H1 (cell line): ENCODE results near the gene NKAIN2. TPM values are rescaled to one million over a fixed set of nuclear protein-coding genes. Genes with fewer than 3 reads are reported as not detected.

Experiments used
- CTCF ChIA-PET: fragments of 300-600 bp; sonication (Branson Sonifier 250); formaldehyde crosslinking; loops from one replicate; lab custom pipeline; 2021; ENCODE audit not compliant: partially characterized antibody; lab: Charles Lee
- POLR2A ChIA-PET: fragments of 300-600 bp; sonication (Branson Sonifier 250); formaldehyde crosslinking; loops from one replicate; lab custom pipeline; 2021; ENCODE audit warnings: inconsistent platforms; ENCODE audit not compliant: partially characterized antibody; lab: Charles Lee
- DNase-seq, 2 experiments: peaks; one replicate each; pipeline versions ENCODE4 v3.0.0 to v3.0.0-alpha.2; 2010 to 2022; ENCODE audit warnings: low spot score in 2 of 2, low read depth in 1 of 2, mixed read lengths in 1 of 2
- FAIRE-seq: peaks from 2 replicates; lab custom pipeline; 2011; peaks lifted over from hg19 to GRCh38; lab: Jason Lieb, UNC
- H2AFZ ChIP-seq: 2 replicates; pipeline ENCODE4 v1.8.1; 2012; ENCODE audit warnings: low read length, inconsistent platforms
- H2AK5ac ChIP-seq: 2 replicates; pipeline ENCODE4 v1.6.1; 2013; ENCODE audit warnings: low read depth, low read length
- H2BK120ac ChIP-seq: replicated peaks from 2 replicates; pipeline ENCODE3; 2013; ENCODE audit warnings: low read depth, low read length, inconsistent platforms
- H2BK12ac ChIP-seq: 2 replicates; pipeline ENCODE4 v1.6.1; 2013; ENCODE audit warnings: low read depth, low read length
- H2BK15ac ChIP-seq: 2 replicates; pipeline ENCODE4 v1.6.1; 2013; ENCODE audit warnings: low read length
- H2BK20ac ChIP-seq: 2 replicates; pipeline ENCODE4 v1.6.1; 2013; ENCODE audit warnings: low read length
- H2BK5ac ChIP-seq: 2 replicates; pipeline ENCODE4 v1.6.1; 2013; ENCODE audit warnings: low read depth, low read length
- H3K14ac ChIP-seq: 2 replicates; pipeline ENCODE4 v1.6.1; 2013; ENCODE audit warnings: inconsistent platforms; ENCODE audit not compliant: insufficient read length
- H3K18ac ChIP-seq: 2 replicates; pipeline ENCODE4 v1.6.1; 2013; ENCODE audit warnings: low read length; ENCODE audit errors: extremely low read depth
- H3K23ac ChIP-seq: 2 replicates; pipeline ENCODE4 v1.6.1; 2013; ENCODE audit warnings: inconsistent platforms; ENCODE audit not compliant: insufficient read length
- H3K23me2 ChIP-seq: 2 replicates; pipeline ENCODE4 v1.6.1; 2013; ENCODE audit warnings: low read depth, low read length
- H3K27ac ChIP-seq: 2 replicates; pipeline ENCODE4 v1.6.1; 2011; ENCODE audit warnings: low read depth, low read length, inconsistent platforms
- H3K27me3 ChIP-seq, 4 experiments: replicated peaks in 1 of 4; 1 replicate in 1 of 4; 2 replicates in 3 of 4; pipeline versions ENCODE4 v1.6.1 to v1.8.1; 2011 to 2013; ENCODE audit warnings: low read length in 3 of 4, mild to moderate bottlenecking in 3 of 4, inconsistent platforms in 2 of 4, mixed read lengths in 2 of 4, moderate library complexity in 1 of 4; ENCODE audit not compliant: control insufficient read depth in 3 of 4, insufficient read depth in 3 of 4; ENCODE audit errors: extremely low read depth in 1 of 4
- H3K36me3 ChIP-seq, 4 experiments: 2 replicates each; pipeline versions ENCODE4 v1.6.1 to v1.8.1; 2011 to 2013; ENCODE audit warnings: mild to moderate bottlenecking in 4 of 4, low read length in 3 of 4, moderate library complexity in 2 of 4, control low read depth in 1 of 4, inconsistent platforms in 1 of 4; ENCODE audit not compliant: insufficient read depth in 4 of 4, control insufficient read depth in 2 of 4
- H3K4ac ChIP-seq: replicated peaks from 2 replicates; pipeline ENCODE3; 2013; ENCODE audit warnings: low read length, low read depth, mixed read lengths, inconsistent platforms; ENCODE audit not compliant: insufficient read length
- H3K4me1 ChIP-seq, 4 experiments: replicated peaks in 1 of 4; 1 replicate in 1 of 4; 2 replicates in 3 of 4; pipeline versions ENCODE4 v1.6.1 to v1.8.1; 2011 to 2013; ENCODE audit warnings: low read length in 3 of 4, inconsistent platforms in 2 of 4, mixed read lengths in 1 of 4; ENCODE audit not compliant: insufficient read depth in 4 of 4, control insufficient read depth in 3 of 4
- H3K4me2 ChIP-seq, 2 experiments: 2 replicates each; pipeline versions ENCODE4 v1.6.1 to v1.8.1; 2011 to 2013; ENCODE audit warnings: low read depth in 2 of 2, low read length in 2 of 2, control low read depth in 1 of 2, inconsistent platforms in 1 of 2, mild to moderate bottlenecking in 1 of 2; ENCODE audit not compliant: insufficient read depth in 1 of 2
- H3K4me3 ChIP-seq, 4 experiments: fragments of 200-600, 300-600 bp in 1 of 4; sonication (generic), shearing (Covaris generic), sonication (Bioruptor Twin) in 1 of 4; 2 replicates each; pipeline versions ENCODE4 v1.5.1 to v1.8.1; 2011 to 2016; ENCODE audit warnings: low read length in 4 of 4, low read depth in 3 of 4, control low read depth in 2 of 4, inconsistent platforms in 2 of 4, mild to moderate bottlenecking in 2 of 4, mixed read lengths in 1 of 4, moderate library complexity in 1 of 4; ENCODE audit not compliant: insufficient read depth in 2 of 4; ENCODE audit errors: extremely low read depth in 1 of 4
- H3K56ac ChIP-seq: replicated peaks from 2 replicates; pipeline ENCODE3; 2013; ENCODE audit warnings: low read depth, mild to moderate bottlenecking, mixed read lengths, low read length, inconsistent platforms; ENCODE audit not compliant: insufficient read length
- H3K79me1 ChIP-seq: 2 replicates; pipeline ENCODE4 v1.6.1; 2013; ENCODE audit warnings: low read depth, low read length, control low read depth
- H3K79me2 ChIP-seq, 2 experiments: 2 replicates each; pipeline versions ENCODE4 v1.6.1 to v1.8.1; 2012 to 2013; ENCODE audit warnings: low read length in 2 of 2, mild to moderate bottlenecking in 2 of 2, inconsistent platforms in 1 of 2; ENCODE audit not compliant: insufficient read depth in 2 of 2, control insufficient read depth in 1 of 2
- H3K9ac ChIP-seq, 4 experiments: replicated peaks in 1 of 4; 1 replicate in 1 of 4; 2 replicates in 3 of 4; pipeline versions ENCODE4 v1.6.1 to v1.8.1; 2011 to 2013; ENCODE audit warnings: low read depth in 3 of 4, low read length in 3 of 4, control low read depth in 2 of 4, mild to moderate bottlenecking in 2 of 4, moderate library complexity in 2 of 4, inconsistent platforms in 1 of 4; ENCODE audit errors: extremely low read depth in 1 of 4
- H3K9me3 ChIP-seq, 2 experiments: 2 replicates each; pipeline versions ENCODE4 v1.6.1 to v1.8.1; 2012 to 2013; ENCODE audit warnings: mild to moderate bottlenecking in 2 of 2, moderate library complexity in 2 of 2, control low read depth in 1 of 2, inconsistent platforms in 1 of 2, low read depth in 1 of 2, low read length in 1 of 2, mixed read lengths in 1 of 2; ENCODE audit not compliant: insufficient read depth in 2 of 2
- H4K20me1 ChIP-seq, 2 experiments: replicated peaks in 1 of 2; 2 replicates each; pipeline versions ENCODE3 to v1.8.1; 2011 to 2013; ENCODE audit warnings: inconsistent platforms in 2 of 2, low read length in 2 of 2, mild to moderate bottlenecking in 1 of 2; ENCODE audit not compliant: insufficient read depth in 2 of 2, control insufficient read depth in 1 of 2
- H4K5ac ChIP-seq: 2 replicates; pipeline ENCODE4 v1.6.1; 2013; ENCODE audit warnings: low read length, low read depth, mixed read lengths, inconsistent platforms; ENCODE audit not compliant: insufficient read length
- H4K8ac ChIP-seq: 2 replicates; pipeline ENCODE4 v1.8.0; 2013; ENCODE audit warnings: mild to moderate bottlenecking, moderate library complexity, low read length, inconsistent platforms; ENCODE audit not compliant: insufficient read depth; ENCODE audit errors: extremely low read depth
- H4K91ac ChIP-seq: replicated peaks from 2 replicates; pipeline ENCODE3; 2013; ENCODE audit warnings: low read length, mixed read lengths, inconsistent platforms; ENCODE audit not compliant: insufficient read length
- CHD1 ChIP-seq: IDR thresholded peaks from 2 replicates; pipeline ENCODE4 v1.6.1; 2012; ENCODE audit warnings: low read depth, low read length, improper control_type of control experiment
- EP300 ChIP-seq, 2 experiments: IDR thresholded peaks; 1 replicate in 1 of 2; 2 replicates in 1 of 2; pipeline ENCODE4 v1.6.1; 2011 to 2012; ENCODE audit warnings: low read depth in 2 of 2, low read length in 2 of 2, mild to moderate bottlenecking in 2 of 2, borderline replicate concordance in 1 of 2, inconsistent platforms in 1 of 2, moderate library complexity in 1 of 2
- KDM1A ChIP-seq: fragments of 200-600, 300-600 bp; sonication (generic); IDR thresholded peaks from 2 replicates; pipeline ENCODE4 v1.7.1; 2016; ENCODE audit warnings: mild to moderate bottlenecking, low read length, borderline replicate concordance
- SP4 ChIP-seq: IDR thresholded peaks from 2 replicates; pipeline ENCODE4 v1.6.1; 2012; ENCODE audit warnings: low read length, inconsistent platforms
- TAF7 ChIP-seq: optimal IDR thresholded peaks from 2 replicates; pipeline ENCODE3; 2011; ENCODE audit warnings: low read depth, mild to moderate bottlenecking, inconsistent platforms, low read length, moderate library complexity, borderline replicate concordance
- WGBS, 2 experiments: shearing (Covaris generic) in 1 of 2; methylation state at CpG; one replicate each; pipeline versions ENCODE4 v1.1.6 to v1.1.7; 2013 to 2015; ENCODE audit warnings: low lambda C conversion rate in 2 of 2, mixed read lengths in 2 of 2, inconsistent platforms in 1 of 2, low coverage in 1 of 2, missing lambda C conversion rate in 1 of 2; ENCODE audit not compliant: insufficient replicate concordance in 2 of 2, insufficient coverage in 1 of 2, insufficient read length in 1 of 2; ENCODE audit errors: extremely low coverage in 1 of 2, missing lambda C conversion rate in 1 of 2; 5-methylcytosine and 5-hydroxymethylcytosine counted together
- polyA plus RNA-seq, 7 experiments: library from polyadenylated mRNA; depleted of rRNA in 3 of 7; stranded (reverse) in 5 of 7; unstranded in 2 of 7; fragments of >200 nt in 5 of 7; fragments of 200-250 nt in 2 of 7; gene quantifications; 1 replicate in 5 of 7; 2 replicates in 1 of 7; 4 replicates in 1 of 7; pipeline versions ENCODE4 v1.2.1 to v1.2.3, GENCODE V29; 2011 to 2013; ENCODE audit warnings: missing spikeins in 2 of 7, mixed read lengths in 2 of 7
- total RNA-seq: library from RNA; stranded (reverse); fragmentation: NEBNext Ultra II Directional; extraction: Animal tissue kit (Norgen Biotek cat#: 25700); gene quantifications from 2 replicates; pipeline ENCODE4 v1.2.1, GENCODE V29; 2021

Gene NKAIN2
- total and polyA plus RNA-seq, 2 of the 8 experiments (the other 6 are each of a cell fraction or from before 2014, with no cell fraction given), result 0.20 to 0.34 TPM

GRCh38 chr6:123802351-123802696, 1.3 kb upstream of the NKAIN2 start:
- H3K23me2 ChIP-seq, result peaks cover 8% of the 10 kb centered on the region; the same call in 1 of the 2 replicates
- no peak overlapping the region for H2BK120ac ChIP-seq
- H3K23ac ChIP-seq, result no peak overlapping the region
- H2BK15ac ChIP-seq, result no peak overlapping the region
- no peaks in the 10 kb centered on the region for H3K79me1 ChIP-seq
- H3K27ac ChIP-seq, result no peak overlapping the region
- H2AK5ac ChIP-seq, result no peak overlapping the region
- DNase-seq, result no peak
- no peak overlapping the region for H2BK12ac ChIP-seq
- no peaks in the 10 kb centered on the region for H3K9me3 ChIP-seq
- no peak overlapping the region for H3K14ac ChIP-seq
- H2BK5ac ChIP-seq, result no peak overlapping the region
- H4K91ac ChIP-seq, result no peak overlapping the region
- CTCF ChIA-PET, result interaction anchor here (0.6 to 3.8 kb wide), 43 partner anchors 8 to 997 kb away, joined by 3 to 24 read pairs (median 4); no protein-coding TSS in a partner anchor
- no peaks in the 10 kb centered on the region for H3K36me3 ChIP-seq
- WGBS, 2 experiments, result 38% methylated on average over 6 of the region's 6 CpGs; no CpG with 5 or more reads in 1 of the 2 experiments
- H3K4me2 ChIP-seq, result peak overlapping the region; percentile 58 to 80; a peak in 3 of 4 replicates
- H3K18ac ChIP-seq, result no peak overlapping the region
- no peak overlapping the region for H2AFZ ChIP-seq
- H3K79me2 ChIP-seq, result no peaks in the 10 kb centered on the region
- H3K4me3 ChIP-seq, result peak overlapping the region in 3 of 4 experiments; percentile 56 to 92 (median 57); a peak in 4 of 8 replicates
- peaks cover 3 to 15% (median 11%) of the 10 kb centered on the region in 4 experiments for H3K27me3 ChIP-seq
- no peaks in the 10 kb centered on the region; a peak in 1 of 7 replicates for H3K4me1 ChIP-seq
- no peak overlapping the region for H3K4ac ChIP-seq
- TF ChIP-seq SP4 (no peak), EP300 (IDR thresholded peaks at IDR 0.05; ENCODE audit: borderline replicate concordance in 1 of 2, low read depth in 2 of 2, low read length in 2 of 2) (no peak), CHD1 (no peak), KDM1A (no peak), TAF7 (no peak)
- POLR2A ChIA-PET, result no interaction called here
- H2BK20ac ChIP-seq, result no peak overlapping the region
- FAIRE-seq, result no peak
- no peak overlapping the region for H3K9ac ChIP-seq
- H4K5ac ChIP-seq, result no peak overlapping the region
- no peak overlapping the region for H4K8ac ChIP-seq
- no peaks in the 10 kb centered on the region for H4K20me1 ChIP-seq
- H3K56ac ChIP-seq, result no peak overlapping the region
